HepG2 (cell line): ENCODE measurements around the gene INTS1. TPM values are rescaled to one million over a fixed set of nuclear protein-coding genes. Genes with fewer than 3 reads are reported as not detected.

Source experiments
- BCL6 ChIP-seq: IDR thresholded peaks from 2 replicates; pipeline ENCODE4 v1.6.1; 2016; ENCODE audit warnings: missing genetic modification reagents, missing compliant biosample characterization
- BORCS8-MEF2B ChIP-seq: sonication (generic); formaldehyde crosslinking; IDR thresholded peaks from 2 replicates; pipeline ENCODE4 v1.8.0; 2022; ENCODE audit warnings: mild to moderate bottlenecking, missing genetic modification reagents
- DR1 ChIP-seq: sonication (generic); formaldehyde crosslinking; IDR thresholded peaks from 2 replicates; pipeline ENCODE4 v1.8.0; 2021; ENCODE audit warnings: mild to moderate bottlenecking, missing genetic modification reagents, inconsistent platforms
- HIVEP1 ChIP-seq: sonication (generic); formaldehyde crosslinking; IDR thresholded peaks from 2 replicates; pipeline ENCODE4 v1.4.0; 2020; ENCODE audit warnings: mild to moderate bottlenecking, missing genetic modification reagents
- IRF2 ChIP-seq: IDR thresholded peaks from 2 replicates; pipeline ENCODE4 v1.6.1; 2018; ENCODE audit warnings: missing genetic modification reagents, missing compliant biosample characterization
- KDM5A ChIP-seq: fragments of 200-600 bp; sonication (generic); IDR thresholded peaks from 2 replicates; pipeline ENCODE4 v1.7.0; 2018; ENCODE audit warnings: antibody characterized with exemption, mild to moderate bottlenecking, low read length, borderline replicate concordance
- MNT ChIP-seq: fragments of 450-650 bp; IDR thresholded peaks from 2 replicates; pipeline ENCODE4 v1.6.1; 2016
- MTA1 ChIP-seq: sonication (generic); formaldehyde crosslinking; IDR thresholded peaks from 2 replicates; pipeline ENCODE4 v1.4.0; 2020; ENCODE audit warnings: missing genetic modification reagents, mild to moderate bottlenecking, borderline replicate concordance
- MXD4 ChIP-seq: IDR thresholded peaks from 2 replicates; pipeline ENCODE4 v1.6.1; 2016; ENCODE audit warnings: mild to moderate bottlenecking, missing biosample characterization, missing genetic modification reagents
- PATZ1 ChIP-seq: sonication (generic); formaldehyde crosslinking; IDR thresholded peaks from 2 replicates; pipeline ENCODE4 v1.4.0; 2020; ENCODE audit warnings: missing genetic modification reagents
- PAWR ChIP-seq: sonication (generic); formaldehyde crosslinking; IDR thresholded peaks from 2 replicates; pipeline ENCODE4 v1.4.0; 2020; ENCODE audit warnings: missing genetic modification reagents, mild to moderate bottlenecking, borderline replicate concordance
- RXRA ChIP-seq: sonication (generic); formaldehyde crosslinking; IDR thresholded peaks from 2 replicates; pipeline ENCODE4 v1.5.1; 2020; ENCODE audit warnings: missing genetic modification reagents
- SKI ChIP-seq: fragments of 450-650 bp; IDR thresholded peaks from one replicate; pipeline ENCODE4 v1.6.1; 2018; ENCODE audit warnings: mild to moderate bottlenecking; ENCODE audit not compliant: partially characterized antibody
- SNAPC5 ChIP-seq: sonication (generic); formaldehyde crosslinking; IDR thresholded peaks from 2 replicates; pipeline ENCODE4 v1.8.1; 2023; ENCODE audit warnings: mild to moderate bottlenecking, missing genetic modification reagents, borderline replicate concordance
- SUZ12 ChIP-seq: fragments of 150-350 bp; IDR thresholded peaks from 2 replicates; pipeline ENCODE4 v1.6.1; 2014; ENCODE audit warnings: low read depth, low read length
- U2AF2 ChIP-seq: fragments of 200-400 bp; formaldehyde crosslinking; IDR thresholded peaks from 2 replicates; pipeline ENCODE4 v1.6.1; 2017; ENCODE audit warnings: low read depth, mild to moderate bottlenecking, low read length
- YEATS4 ChIP-seq: sonication (generic); formaldehyde crosslinking; IDR thresholded peaks from 2 replicates; pipeline ENCODE4 v1.4.0; 2020; ENCODE audit warnings: missing genetic modification reagents, borderline replicate concordance
- ZBTB20 ChIP-seq: sonication (generic); formaldehyde crosslinking; IDR thresholded peaks from 2 replicates; pipeline ENCODE4 v1.8.1; 2023; ENCODE audit warnings: missing genetic modification reagents, low read depth, mild to moderate bottlenecking, borderline replicate concordance
- ZBTB7B ChIP-seq: sonication (generic); formaldehyde crosslinking; IDR thresholded peaks from 2 replicates; pipeline ENCODE4 v1.4.0; 2020; ENCODE audit warnings: missing genetic modification reagents
- ZFAT ChIP-seq: sonication (generic); formaldehyde crosslinking; conservative IDR thresholded peaks from 2 replicates; pipeline ENCODE4 v1.8.1; 2023; ENCODE audit warnings: missing genetic modification reagents, inconsistent platforms
- ZNF124 ChIP-seq: sonication (generic); formaldehyde crosslinking; IDR thresholded peaks from 2 replicates; pipeline ENCODE4 v1.4.0; 2020; ENCODE audit warnings: missing genetic modification reagents
- ZNF225 ChIP-seq: sonication (generic); formaldehyde crosslinking; IDR thresholded peaks from 2 replicates; pipeline ENCODE4 v1.4.0; 2020; ENCODE audit warnings: mild to moderate bottlenecking, missing genetic modification reagents
- ZNF251 ChIP-seq: sonication (generic); formaldehyde crosslinking; IDR thresholded peaks from 2 replicates; pipeline ENCODE4 v1.9.0; 2021; ENCODE audit warnings: mild to moderate bottlenecking, missing genetic modification reagents
- ZNF546 ChIP-seq: sonication (generic); formaldehyde crosslinking; conservative IDR thresholded peaks from 2 replicates; pipeline ENCODE4 v1.8.1; 2023; ENCODE audit warnings: mild to moderate bottlenecking, missing genetic modification reagents
- ZSCAN25 ChIP-seq: sonication (generic); formaldehyde crosslinking; IDR thresholded peaks from 2 replicates; pipeline ENCODE4 v1.8.0; 2022; ENCODE audit warnings: mild to moderate bottlenecking, missing genetic modification reagents
- polyA plus RNA-seq, 8 experiments: library from polyadenylated mRNA; depleted of rRNA in 3 of 8; stranded (reverse) in 7 of 8; unstranded in 1 of 8; fragments of >200 nt; fragmentation: Illumina TruSeq in 4 of 8; extraction: Trizol in 4 of 8; gene quantifications; 2 replicates each; pipeline versions ENCODE4 v1.2.1 to v1.2.3, GENCODE V29; 2011 to 2016; ENCODE audit warnings: low read depth in 4 of 8, missing spikeins in 1 of 8, mixed read lengths in 1 of 8; ENCODE audit not compliant: insufficient read depth in 1 of 8
- total RNA-seq, 5 experiments: library from RNA; depleted of rRNA; stranded (reverse); fragments of >200 nt; fragmentation: Illumina TruSeq; extraction: Trizol; gene quantifications; 2 replicates each; pipeline ENCODE4 v1.2.3, GENCODE V29; 2016; ENCODE audit warnings: low read depth in 1 of 5
- TF ChIP-seq, protein P1 (sequence below): IDR thresholded peaks from 2 replicates; pipeline ENCODE4 v1.6.1; 2016

Gene INTS1
- total and polyA plus RNA-seq, 2 of the 13 experiments (the other 11 are each of a cell fraction or from before 2014, with no cell fraction given): 13.7 to 29.0 TPM

DNA sequence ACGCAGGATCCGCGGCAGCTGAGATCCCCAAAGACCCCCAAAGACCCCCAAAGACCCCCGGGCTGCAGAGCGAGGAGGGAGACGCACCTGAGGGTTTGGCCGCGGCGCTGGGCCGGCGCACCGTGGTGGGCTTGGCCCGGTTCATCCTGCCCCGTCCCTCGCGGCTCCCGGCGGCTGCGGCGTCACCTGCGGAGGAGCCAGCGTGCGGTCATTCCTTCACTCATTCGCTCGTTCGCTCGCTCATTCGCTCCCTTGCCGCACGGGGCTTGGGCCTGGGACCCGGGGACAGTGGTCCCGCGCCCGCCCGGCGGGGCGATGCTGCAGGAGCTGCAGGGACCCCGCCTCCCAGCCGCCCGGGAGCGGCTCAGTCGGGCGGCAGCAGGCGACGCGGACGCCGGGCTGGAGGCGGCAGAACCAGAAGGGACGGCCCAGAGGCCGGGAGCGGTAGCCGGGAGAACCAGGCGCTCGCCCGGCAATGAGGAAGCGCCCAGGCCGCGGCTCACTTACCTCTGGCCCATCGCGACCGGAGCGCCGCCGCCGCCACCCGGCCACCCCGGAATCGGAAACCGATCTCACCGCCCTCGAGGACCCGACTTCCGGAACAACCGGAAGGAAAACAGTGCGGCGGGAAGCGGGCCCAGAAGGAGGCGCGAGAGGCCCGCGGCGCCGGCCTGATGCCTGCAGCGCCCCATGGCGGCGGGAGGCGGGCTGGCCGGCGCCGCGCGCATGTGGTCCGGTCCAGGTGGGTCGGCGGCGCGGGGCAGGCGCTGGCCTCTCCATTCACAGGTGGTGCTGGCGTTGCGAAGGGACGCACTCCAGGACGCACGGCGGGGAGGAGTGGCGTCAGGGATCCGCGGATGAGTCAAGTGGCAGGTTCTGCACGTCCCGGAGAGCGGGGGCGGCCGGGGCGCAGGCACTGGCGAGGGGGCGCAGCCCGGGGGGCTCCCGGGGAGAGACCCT lies at the start of gene INTS1 (continued):
- TF ChIP-seq SNAPC5 (CRISPR knock-in tag) (no peak), ZBTB7B (peak; percentile 67), MXD4 (CRISPR knock-in tag) (peak; percentile 76; the same call in 1 of the 2 replicates), RXRA (peak; percentile 57; the same call in 1 of the 2 replicates), IRF2 (CRISPR knock-in tag) (peak; percentile 88), ZBTB20 (CRISPR knock-in tag) (peak; percentile 54; the same call in 1 of the 2 replicates), YEATS4 (CRISPR knock-in tag) (peak; percentile 89), KDM5A (peak; percentile 93), ZNF546 (CRISPR knock-in tag) (no peak), MTA1 (peak; percentile 78; the same call in 1 of the 2 replicates), HIVEP1 (CRISPR knock-in tag) (no peak), ZNF225 (CRISPR knock-in tag) (peak; percentile 16; the same call in 1 of the 2 replicates), PAWR (no peak), BORCS8-MEF2B (CRISPR knock-in tag) (no peak; the same call in 1 of the 2 replicates), ZSCAN25 (CRISPR knock-in tag) (peak; percentile 68), ZFAT (CRISPR knock-in tag) (no peak), BCL6 (CRISPR knock-in tag) (peak; percentile 41), MNT (peak; percentile 60), ZNF251 (CRISPR knock-in tag) (no peak), SUZ12 (no peak), ZNF124 (CRISPR knock-in tag) (0 out of 2 replicates have a peak, but pooled peaks have one; percentile 69), U2AF2 (no peak), PATZ1 (CRISPR knock-in tag) (peak; percentile 34; the same call in 1 of the 2 replicates), SKI (peak; percentile 74), DR1 (CRISPR knock-in tag) (0 out of 2 replicates have a peak, but pooled peaks have one; percentile 24)
- TF ChIP-seq, protein P1, sequence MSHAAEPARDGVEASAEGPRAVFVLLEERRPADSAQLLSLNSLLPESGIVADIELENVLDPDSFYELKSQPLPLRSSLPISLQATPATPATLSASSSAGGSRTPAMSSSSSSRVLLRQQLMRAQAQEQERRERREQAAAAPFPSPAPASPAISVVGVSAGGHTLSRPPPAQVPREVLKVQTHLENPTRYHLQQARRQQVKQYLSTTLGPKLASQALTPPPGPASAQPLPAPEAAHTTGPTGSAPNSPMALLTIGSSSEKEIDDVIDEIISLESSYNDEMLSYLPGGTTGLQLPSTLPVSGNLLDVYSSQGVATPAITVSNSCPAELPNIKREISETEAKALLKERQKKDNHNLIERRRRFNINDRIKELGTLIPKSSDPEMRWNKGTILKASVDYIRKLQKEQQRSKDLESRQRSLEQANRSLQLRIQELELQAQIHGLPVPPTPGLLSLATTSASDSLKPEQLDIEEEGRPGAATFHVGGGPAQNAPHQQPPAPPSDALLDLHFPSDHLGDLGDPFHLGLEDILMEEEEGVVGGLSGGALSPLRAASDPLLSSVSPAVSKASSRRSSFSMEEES (CRISPR knock-in tag): peak; percentile 67; the same call in 1 of the 2 replicates
